Transverse colon (tissue), 4 donors: ENCODE measurements around the gene F9. TPM values are rescaled to one million over a fixed set of nuclear protein-coding genes. Genes with fewer than 3 reads are reported as not detected.

Source experiments
- DNase-seq: peaks from one replicate; pipeline ENCODE4 v3.0.0-alpha.2; 2019
- H3K27ac ChIP-seq, 4 donors: fragments of 200-600 bp; sonication (generic); 2 replicates each; pipeline ENCODE4 v1.5.1; 2016 to 2018; ENCODE audit warnings: inconsistent platforms in 4 of 4
- H3K27me3 ChIP-seq: fragments of 200-600 bp; sonication (generic); 2 replicates; pipeline ENCODE4 v1.5.1; 2017; ENCODE audit warnings: inconsistent platforms
- H3K36me3 ChIP-seq, 4 donors: fragments of 200-600 bp; sonication (generic); 2 replicates each; pipeline ENCODE4 v1.5.1; 2017 to 2019; ENCODE audit warnings: inconsistent platforms in 4 of 4
- H3K4me1 ChIP-seq, 4 donors: fragments of 200-600 bp; sonication (generic); 2 replicates each; pipeline ENCODE4 v1.5.1; 2017 to 2020; ENCODE audit warnings: inconsistent platforms in 4 of 4
- H3K4me3 ChIP-seq, 4 donors: fragments of 200-600 bp; sonication (generic); 1 replicate in 1 of 4; 2 replicates in 3 of 4; pipeline versions ENCODE4 v1.5.1 to v1.6.1; 2017 to 2019; ENCODE audit warnings: inconsistent platforms in 4 of 4
- H3K9me3 ChIP-seq, 2 donors: fragments of 200-600 bp; sonication (generic); 2 replicates each; pipeline ENCODE4 v1.5.1; 2017 to 2019; ENCODE audit warnings: inconsistent platforms in 2 of 2
- EP300 ChIP-seq: sonication (generic); formaldehyde crosslinking; IDR thresholded peaks from one replicate; pipeline ENCODE4 v1.6.1; 2017; ENCODE audit warnings: antibody characterized with exemption, low read depth
- POLR2A ChIP-seq: fragments of 450-650 bp; IDR thresholded peaks from one replicate; pipeline ENCODE4 v1.6.1; 2016; ENCODE audit warnings: antibody characterized with exemption, mild to moderate bottlenecking, moderate library complexity
- POLR2AphosphoS5 ChIP-seq, 3 donors: sonication (generic); formaldehyde crosslinking; IDR thresholded peaks; one replicate each; pipeline ENCODE4 v1.6.1; 2016; ENCODE audit warnings: antibody characterized with exemption in 3 of 3
- WGBS, 2 donors: methylation state at CpG; one replicate each; pipeline ENCODE4 v1.1.5; 2018; ENCODE audit warnings: low coverage in 1 of 2; 5-methylcytosine and 5-hydroxymethylcytosine counted together
- in situ Hi-C, 4 donors: fragments of 200-750 bp; cut with MboI; loops; one replicate each; pipeline versions ENCODE4 v1.15.0 to v1.15.1; 2017; ENCODE audit warnings: low sequenced_read_pairs in 3 of 4, low pct_ligation_motif_present in 1 of 4, low pct_unique_long_range_greater_than_20kb in 1 of 4
- intact Hi-C: fragments of 100-400 bp; cut with DNase I; formaldehyde crosslinking; loops from one replicate; pipeline ENCODE4 v1.15.1; 2023; ENCODE audit warnings: low total_unique reads
- total RNA-seq, 4 donors: library from RNA; depleted of rRNA; stranded (reverse); fragments of >200 nt; gene quantifications; one replicate each; pipeline ENCODE4 v1.1.0, GENCODE V29; 2016
- TF ChIP-seq, protein P1 (sequence below), 5 experiments: fragments of 200-600 bp in 3 of 5; fragments of 450-650 bp in 2 of 5; sonication (generic) in 3 of 5; IDR thresholded peaks; 1 replicate in 2 of 5; 2 replicates in 3 of 5; pipeline ENCODE4 v1.5.1; 2016 to 2017; ENCODE audit warnings: antibody characterized with exemption in 5 of 5, inconsistent platforms in 3 of 5, mild to moderate bottlenecking in 2 of 5, moderate library complexity in 1 of 5

The F9 gene
- total RNA-seq, 4 donors from 2014 or later: not detected

DNA sequence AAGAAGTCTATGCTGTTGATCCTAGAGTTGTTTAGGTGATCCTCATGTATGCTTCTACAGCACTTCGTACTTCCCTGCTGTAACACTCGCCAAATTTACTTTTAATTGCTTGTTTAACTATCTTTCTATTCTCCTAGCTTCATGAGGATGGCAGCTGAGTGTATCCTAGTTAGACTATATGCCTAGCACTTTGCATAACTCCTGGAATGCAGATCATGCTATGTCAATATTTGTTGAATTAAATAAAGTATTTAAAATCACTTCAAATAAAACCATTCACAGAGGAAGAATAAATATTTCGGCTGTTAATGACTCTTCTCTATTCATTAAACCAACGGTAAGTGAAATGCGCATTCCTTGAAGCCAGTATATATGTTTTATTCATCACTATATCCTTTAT, 55.1 kb downstream of the F9 start:
- in situ Hi-C loops: no loop called here
- no peaks in the 10 kb centered on the region for H3K36me3 ChIP-seq
- H3K4me3 ChIP-seq: no peak overlapping the region
- H3K27me3 ChIP-seq: no peaks in the 10 kb centered on the region
- no peaks in the 10 kb centered on the region for H3K9me3 ChIP-seq
- DNase-seq: no peak
- TF ChIP-seq EP300 (no peak), POLR2A (no peak)
- no peaks in the 10 kb centered on the region for H3K4me1 ChIP-seq
- 57 to 80% methylated on average over 1 to 5 of the region's 5 CpGs for WGBS, 2 donors
- intact Hi-C loops: no loop called here
- H3K27ac ChIP-seq: no peak overlapping the region

DNA sequence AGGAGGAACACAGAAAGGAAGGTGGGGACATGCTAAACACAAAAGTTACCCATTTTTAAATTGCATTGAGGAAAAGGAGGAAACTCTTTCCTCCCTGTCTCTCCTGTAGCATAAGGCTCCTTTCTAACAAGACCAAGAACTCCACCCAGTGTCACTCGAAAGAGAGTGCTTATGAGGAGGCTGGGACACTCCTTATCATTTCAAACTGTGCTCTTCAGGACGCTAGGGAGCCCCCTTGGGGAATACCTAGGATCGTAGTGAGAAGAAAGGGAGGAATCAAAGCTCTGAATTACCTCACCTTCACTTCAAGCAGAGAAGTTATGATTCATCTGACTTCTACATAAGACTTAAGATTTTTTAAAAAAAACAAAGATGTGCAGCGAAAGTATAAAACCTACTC, 65.5 kb downstream of the F9 start:
- Histone ChIP-seq H3K27me3 (no peaks in the 10 kb centered on the region), H3K4me3 (no peak overlapping the region), H3K4me1 (no peaks in the 10 kb centered on the region), H3K9me3 (no peaks in the 10 kb centered on the region), H3K27ac (no peak overlapping the region), H3K36me3 (no peaks in the 10 kb centered on the region)
- 41 to 47% methylated on average over 3 to 4 of the region's 4 CpGs for WGBS, 2 donors
- TF ChIP-seq, protein P1, sequence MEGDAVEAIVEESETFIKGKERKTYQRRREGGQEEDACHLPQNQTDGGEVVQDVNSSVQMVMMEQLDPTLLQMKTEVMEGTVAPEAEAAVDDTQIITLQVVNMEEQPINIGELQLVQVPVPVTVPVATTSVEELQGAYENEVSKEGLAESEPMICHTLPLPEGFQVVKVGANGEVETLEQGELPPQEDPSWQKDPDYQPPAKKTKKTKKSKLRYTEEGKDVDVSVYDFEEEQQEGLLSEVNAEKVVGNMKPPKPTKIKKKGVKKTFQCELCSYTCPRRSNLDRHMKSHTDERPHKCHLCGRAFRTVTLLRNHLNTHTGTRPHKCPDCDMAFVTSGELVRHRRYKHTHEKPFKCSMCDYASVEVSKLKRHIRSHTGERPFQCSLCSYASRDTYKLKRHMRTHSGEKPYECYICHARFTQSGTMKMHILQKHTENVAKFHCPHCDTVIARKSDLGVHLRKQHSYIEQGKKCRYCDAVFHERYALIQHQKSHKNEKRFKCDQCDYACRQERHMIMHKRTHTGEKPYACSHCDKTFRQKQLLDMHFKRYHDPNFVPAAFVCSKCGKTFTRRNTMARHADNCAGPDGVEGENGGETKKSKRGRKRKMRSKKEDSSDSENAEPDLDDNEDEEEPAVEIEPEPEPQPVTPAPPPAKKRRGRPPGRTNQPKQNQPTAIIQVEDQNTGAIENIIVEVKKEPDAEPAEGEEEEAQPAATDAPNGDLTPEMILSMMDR (IDR thresholded peaks at IDR 0.05): no peak
- DNase-seq: no peak
- intact Hi-C loops (no loop called here), in situ Hi-C loops (no loop called here)

DNA sequence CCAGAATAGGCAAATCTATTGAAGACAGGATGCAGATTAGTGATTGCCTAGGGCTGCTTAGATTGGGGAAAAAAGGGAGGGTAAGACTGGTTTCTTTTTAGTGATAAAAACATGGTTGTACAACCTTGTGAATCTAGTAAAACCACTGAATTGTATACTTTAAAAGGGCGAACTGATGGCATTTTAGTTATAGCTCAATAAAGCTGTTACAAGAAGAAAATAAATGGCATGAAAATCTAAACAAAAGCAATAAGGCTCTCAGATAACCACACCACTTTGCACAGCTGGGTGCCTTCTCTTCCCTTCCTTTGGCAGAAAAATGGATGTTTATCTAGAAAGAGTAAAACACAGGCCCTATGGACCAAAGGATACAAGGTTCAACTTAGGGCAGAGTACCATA, 69.6 kb downstream of the F9 start:
- DNase-seq: no peak
- no peak overlapping the region for H3K4me3 ChIP-seq
- H3K4me1 ChIP-seq: no peaks in the 10 kb centered on the region
- intact Hi-C loops (no loop called here), in situ Hi-C loops (no loop called here)
- H3K9me3 ChIP-seq: no peaks in the 10 kb centered on the region
- H3K27me3 ChIP-seq: no peaks in the 10 kb centered on the region
- no peak for TF ChIP-seq POLR2AphosphoS5 (IDR thresholded peaks at IDR 0.05)
- no peak for TF ChIP-seq POLR2A
- TF ChIP-seq, protein P1 (IDR thresholded peaks at IDR 0.05): no peak
- no peak for TF ChIP-seq EP300
- H3K36me3 ChIP-seq: no peaks in the 10 kb centered on the region
- 40 to 53% methylated on average over 1 of the region's 1 CpG for WGBS, 2 donors
- H3K27ac ChIP-seq: no peak overlapping the region

Other genes with a start within 250 kb of the F9 start
- gene MCF2, start 177.4 kb downstream of the F9 start, total RNA-seq: not detected